CD4-positive, CD25-positive, alpha-beta regulatory T cell (primary cell): ENCODE results near the gene EPN2. TPM values are rescaled to one million over a fixed set of nuclear protein-coding genes. Genes with fewer than 3 reads are reported as not detected.

Experiments used
- ATAC-seq, 2 donors: fragments of 150-1000 bp; cut with Tn5 transposase; one replicate each; pipeline ENCODE4 v1.10.0; 2021; ENCODE audit warnings: low read depth in 2 of 2, moderate number of reproducible peaks in 2 of 2, moderate library complexity in 1 of 2
- DNase-seq, 3 donors: peaks; one replicate each; pipeline versions ENCODE4 v3.0.0 to v3.0.0-alpha.2; 2012 to 2022; ENCODE audit warnings: mixed read lengths in 1 of 3
- H3K27ac ChIP-seq: one replicate; pipeline ENCODE4 v1.7.0; 2013; ENCODE audit warnings: mild to moderate bottlenecking, low read length; ENCODE audit not compliant: insufficient read depth, poor library complexity, severe bottlenecking
- H3K27me3 ChIP-seq: one replicate; pipeline ENCODE4 v1.7.0; 2013; ENCODE audit warnings: low read length; ENCODE audit not compliant: control insufficient read depth, insufficient read depth
- H3K36me3 ChIP-seq: one replicate; pipeline ENCODE4 v1.7.0; 2013; ENCODE audit warnings: mild to moderate bottlenecking, low read length, moderate library complexity; ENCODE audit not compliant: control insufficient read depth, insufficient read depth
- H3K4me1 ChIP-seq: 2 replicates; pipeline ENCODE4 v1.7.0; 2013; ENCODE audit warnings: mild to moderate bottlenecking, low read length; ENCODE audit not compliant: insufficient read depth, control insufficient read depth, poor library complexity, severe bottlenecking
- H3K4me3 ChIP-seq: one replicate; pipeline ENCODE4 v1.7.0; 2013; ENCODE audit warnings: low read depth, mild to moderate bottlenecking, low read length, moderate library complexity
- H3K9me3 ChIP-seq, 2 experiments: 1 replicate in 1 of 2; 2 replicates in 1 of 2; pipeline ENCODE4 v1.7.0; 2013; ENCODE audit warnings: low read length in 2 of 2, mild to moderate bottlenecking in 1 of 2, moderate library complexity in 1 of 2; ENCODE audit not compliant: control insufficient read depth in 2 of 2
- H3K27ac Mint-ChIP-seq, 3 donors: one replicate each; pipeline ENCODE4 v1.8.0; 2020 to 2022; ENCODE audit warnings: mild to moderate bottlenecking in 3 of 3, mixed read lengths in 3 of 3, moderate library complexity in 2 of 3
- H3K27me3 Mint-ChIP-seq: one replicate; pipeline ENCODE4 v1.8.0; 2022; ENCODE audit warnings: mild to moderate bottlenecking, mixed read lengths
- H3K36me3 Mint-ChIP-seq: one replicate; pipeline ENCODE4 v1.8.0; 2020; ENCODE audit warnings: mixed read lengths
- H3K4me1 Mint-ChIP-seq, 4 donors: one replicate each; pipeline ENCODE4 v1.8.0; 2020 to 2022; ENCODE audit warnings: mixed read lengths in 4 of 4, mild to moderate bottlenecking in 1 of 4
- H3K4me3 Mint-ChIP-seq, 4 donors: one replicate each; pipeline ENCODE4 v1.8.0; 2020 to 2022; ENCODE audit warnings: mild to moderate bottlenecking in 4 of 4, mixed read lengths in 4 of 4, moderate library complexity in 3 of 4
- H3K9me3 Mint-ChIP-seq, 7 donors: one replicate each; pipeline ENCODE4 v1.8.0; 2020 to 2022; ENCODE audit warnings: mixed read lengths in 7 of 7, mild to moderate bottlenecking in 3 of 7, moderate library complexity in 2 of 7
- polyA plus RNA-seq, 4 donors: library from polyadenylated mRNA; unstranded; fragments of 300-500 nt; fragmentation: Illumina TruSeq; gene quantifications; one replicate each; pipeline ENCODE4 v1.2.3, GENCODE V29; 2021
- total RNA-seq: library from RNA; stranded (reverse); gene quantifications from one replicate; pipeline ENCODE4 v1.2.3, GENCODE V29; 2022

EPN2 gene
- total and polyA plus RNA-seq, 5 donors from 2014 or later = 7.1 to 14.9 (median 8.1) TPM

- Histone ChIP-seq H3K27me3 (no peaks in the 10 kb centered on the region), H3K4me3 (no peak overlapping the region), H3K36me3 (no peaks in the 10 kb centered on the region), H3K27ac (no peak overlapping the region), H3K4me1 (no peaks in the 10 kb centered on the region), H3K9me3 (no peaks in the 10 kb centered on the region)
- Mint-ChIP-seq H3K9me3 (no peaks in the 10 kb centered on the region), H3K4me1 (no peaks in the 10 kb centered on the region), H3K27me3 (no peaks in the 10 kb centered on the region), H3K27ac (peak overlapping the region in 1 of 3 donors; percentile 56), H3K36me3 (no peaks in the 10 kb centered on the region), H3K4me3 (peak overlapping the region in 1 of 4 donors; percentile 32)
- ATAC-seq (no peak), DNase-seq (no peak)
Measured at GRCh38 chr17:19344311-19345066, 107.3 kb downstream of the EPN2 start.

- no peak for DNase-seq
- peak overlapping the region in 1 of 4 donors; percentile 32 for H3K4me3 Mint-ChIP-seq
- no peaks in the 10 kb centered on the region for H3K4me1 Mint-ChIP-seq
- H3K36me3 Mint-ChIP-seq = no peaks in the 10 kb centered on the region
- no peak overlapping the region for H3K27ac ChIP-seq
- H3K4me1 ChIP-seq = no peaks in the 10 kb centered on the region
- no peaks in the 10 kb centered on the region for H3K27me3 ChIP-seq
- H3K27ac Mint-ChIP-seq = peak overlapping the region in 1 of 3 donors; percentile 56
- no peaks in the 10 kb centered on the region for H3K36me3 ChIP-seq
- H3K9me3 ChIP-seq = no peaks in the 10 kb centered on the region
- no peak for ATAC-seq
- no peak overlapping the region for H3K4me3 ChIP-seq
- H3K9me3 Mint-ChIP-seq = no peaks in the 10 kb centered on the region
- H3K27me3 Mint-ChIP-seq = no peaks in the 10 kb centered on the region
Measured at GRCh38 chr17:19345067-19345460, 107.9 kb downstream of the EPN2 start.

GRCh38 chr17:19345486-19346350 is 108.6 kb downstream of the EPN2 start:
- DNase-seq (no peak), ATAC-seq (no peak)
- no peak overlapping the region for H3K27ac ChIP-seq
- H3K9me3 Mint-ChIP-seq = no peaks in the 10 kb centered on the region
- no peaks in the 10 kb centered on the region for H3K4me1 ChIP-seq
- no peak overlapping the region for H3K4me3 Mint-ChIP-seq
- H3K4me1 Mint-ChIP-seq = no peaks in the 10 kb centered on the region
- H3K27ac Mint-ChIP-seq = no peak overlapping the region
- no peaks in the 10 kb centered on the region for H3K9me3 ChIP-seq
- H3K4me3 ChIP-seq = no peak overlapping the region
- no peaks in the 10 kb centered on the region for H3K36me3 Mint-ChIP-seq
- H3K27me3 Mint-ChIP-seq = no peaks in the 10 kb centered on the region
- H3K36me3 ChIP-seq = no peaks in the 10 kb centered on the region
- H3K27me3 ChIP-seq = no peaks in the 10 kb centered on the region

- H3K9me3 ChIP-seq = no peaks in the 10 kb centered on the region
- no peaks in the 10 kb centered on the region for H3K36me3 Mint-ChIP-seq
- no peaks in the 10 kb centered on the region for H3K4me1 Mint-ChIP-seq
- H3K36me3 ChIP-seq = no peaks in the 10 kb centered on the region
- no peaks in the 10 kb centered on the region for H3K27me3 ChIP-seq
- H3K9me3 Mint-ChIP-seq = no peaks in the 10 kb centered on the region
- H3K4me3 Mint-ChIP-seq = no peak overlapping the region
- H3K27me3 Mint-ChIP-seq = peaks cover 6% of the 10 kb centered on the region
- H3K4me1 ChIP-seq = no peaks in the 10 kb centered on the region
- H3K27ac Mint-ChIP-seq = no peak overlapping the region
- H3K27ac ChIP-seq = no peak overlapping the region
- no peak for ATAC-seq
- H3K4me3 ChIP-seq = no peak overlapping the region
- no peak for DNase-seq
Measured at GRCh38 chr17:19346351-19347255, 109.4 kb downstream of the EPN2 start.

GRCh38 chr17:19347323-19348080 is 110.3 kb downstream of the EPN2 start:
- ATAC-seq (no peak), DNase-seq (no peak)
- Histone ChIP-seq H3K4me3 (no peak overlapping the region), H3K9me3 (no peaks in the 10 kb centered on the region), H3K27ac (no peak overlapping the region), H3K27me3 (no peaks in the 10 kb centered on the region), H3K36me3 (no peaks in the 10 kb centered on the region), H3K4me1 (no peaks in the 10 kb centered on the region)
- H3K36me3 Mint-ChIP-seq = no peaks in the 10 kb centered on the region
- peaks cover 7% of the 10 kb centered on the region for H3K27me3 Mint-ChIP-seq
- H3K4me1 Mint-ChIP-seq = no peaks in the 10 kb centered on the region
- H3K9me3 Mint-ChIP-seq = no peaks in the 10 kb centered on the region
- no peak overlapping the region for H3K4me3 Mint-ChIP-seq
- no peak overlapping the region for H3K27ac Mint-ChIP-seq

- Mint-ChIP-seq H3K36me3 (no peaks in the 10 kb centered on the region), H3K27me3 (peaks cover 7% of the 10 kb centered on the region), H3K4me1 (no peaks in the 10 kb centered on the region), H3K4me3 (no peak overlapping the region), H3K9me3 (no peaks in the 10 kb centered on the region), H3K27ac (no peak overlapping the region)
- H3K4me3 ChIP-seq = no peak overlapping the region
- no peak for ATAC-seq
- H3K27ac ChIP-seq = no peak overlapping the region
- H3K27me3 ChIP-seq = no peaks in the 10 kb centered on the region
- DNase-seq = no peak
- H3K4me1 ChIP-seq = no peaks in the 10 kb centered on the region
- H3K9me3 ChIP-seq = no peaks in the 10 kb centered on the region
- H3K36me3 ChIP-seq = no peaks in the 10 kb centered on the region
Measured at GRCh38 chr17:19348081-19348650, 111.0 kb downstream of the EPN2 start.

GRCh38 chr17:19348806-19349205 is 111.6 kb downstream of the EPN2 start:
- Mint-ChIP-seq H3K4me1 (no peaks in the 10 kb centered on the region), H3K27me3 (peaks cover 7% of the 10 kb centered on the region), H3K9me3 (no peaks in the 10 kb centered on the region), H3K36me3 (no peaks in the 10 kb centered on the region), H3K4me3 (no peak overlapping the region), H3K27ac (no peak overlapping the region)
- Histone ChIP-seq H3K9me3 (no peaks in the 10 kb centered on the region), H3K27me3 (no peaks in the 10 kb centered on the region), H3K36me3 (no peaks in the 10 kb centered on the region), H3K27ac (no peak overlapping the region), H3K4me3 (no peak overlapping the region), H3K4me1 (no peaks in the 10 kb centered on the region)
- DNase-seq (no peak), ATAC-seq (no peak)
